T-helper 17 cell (primary cell): ENCODE results near the gene TPCN1. TPM values are rescaled to one million over a fixed set of nuclear protein-coding genes. Genes with fewer than 3 reads are reported as not detected.
"Not testable (repeated sequence)": the region's sequence is repeated elsewhere in the genome, so short reads cannot be mapped to it uniquely, and the experiment has no call there.

Source experiments
- ATAC-seq: fragments of 150-1000 bp; cut with Tn5 transposase; 2 replicates; pipeline ENCODE4 v1.10.0; 2021; ENCODE audit warnings: mild to moderate bottlenecking, moderate library complexity
- DNase-seq, 3 donors: peaks; one replicate each; pipeline versions ENCODE4 v3.0.0 to v3.0.0-alpha.2; 2020 to 2021
- H3K9me3 ChIP-seq: one replicate; pipeline ENCODE4 v1.7.0; 2013; ENCODE audit warnings: low read length, mild to moderate bottlenecking; ENCODE audit not compliant: control insufficient read depth, poor library complexity, severe bottlenecking
- H3K27ac Mint-ChIP-seq: one replicate; pipeline ENCODE4 v1.8.0; 2022; ENCODE audit warnings: mild to moderate bottlenecking, moderate library complexity, mixed read lengths
- H3K27me3 Mint-ChIP-seq: one replicate; pipeline ENCODE4 v1.8.0; 2022; ENCODE audit warnings: mixed read lengths
- H3K36me3 Mint-ChIP-seq: one replicate; pipeline ENCODE4 v1.8.0; 2022; ENCODE audit warnings: low read depth, mixed read lengths
- H3K4me1 Mint-ChIP-seq: one replicate; pipeline ENCODE4 v1.8.0; 2022; ENCODE audit warnings: mild to moderate bottlenecking, mixed read lengths
- H3K4me3 Mint-ChIP-seq: one replicate; pipeline ENCODE4 v1.8.0; 2022; ENCODE audit warnings: mild to moderate bottlenecking, moderate library complexity, mixed read lengths
- total RNA-seq, 4 donors: library from RNA in 2 of 4; stranded (reverse) in 2 of 4; gene quantifications; one replicate each; pipeline ENCODE4 v1.2.3 and lab custom pipeline; 2022 to 2026

The TPCN1 gene
- total RNA-seq, 2 donors from 2014 or later = 39.9 to 59.0 TPM

- H3K27ac Mint-ChIP-seq = no peak overlapping the region
- H3K4me3 Mint-ChIP-seq = no peak overlapping the region
- no peaks in the 10 kb centered on the region for H3K36me3 Mint-ChIP-seq
- no peaks in the 10 kb centered on the region for H3K27me3 Mint-ChIP-seq
- no peak for ATAC-seq
- no peaks in the 10 kb centered on the region for H3K9me3 ChIP-seq
- no peak for DNase-seq
- peaks cover 4% of the 10 kb centered on the region for H3K4me1 Mint-ChIP-seq
Measured at GRCh38 chr12:113201187-113202177, 19.8 kb upstream of the TPCN1 start.

GRCh38 chr12:113202300-113203075 lies 18.8 kb upstream of the TPCN1 start:
- ATAC-seq = no peak
- no peak overlapping the region for H3K4me3 Mint-ChIP-seq
- no peaks in the 10 kb centered on the region for H3K9me3 ChIP-seq
- H3K4me1 Mint-ChIP-seq = peaks cover 5% of the 10 kb centered on the region
- DNase-seq = no peak
- no peak overlapping the region for H3K27ac Mint-ChIP-seq
- H3K27me3 Mint-ChIP-seq = no peaks in the 10 kb centered on the region
- no peaks in the 10 kb centered on the region for H3K36me3 Mint-ChIP-seq

DNA sequence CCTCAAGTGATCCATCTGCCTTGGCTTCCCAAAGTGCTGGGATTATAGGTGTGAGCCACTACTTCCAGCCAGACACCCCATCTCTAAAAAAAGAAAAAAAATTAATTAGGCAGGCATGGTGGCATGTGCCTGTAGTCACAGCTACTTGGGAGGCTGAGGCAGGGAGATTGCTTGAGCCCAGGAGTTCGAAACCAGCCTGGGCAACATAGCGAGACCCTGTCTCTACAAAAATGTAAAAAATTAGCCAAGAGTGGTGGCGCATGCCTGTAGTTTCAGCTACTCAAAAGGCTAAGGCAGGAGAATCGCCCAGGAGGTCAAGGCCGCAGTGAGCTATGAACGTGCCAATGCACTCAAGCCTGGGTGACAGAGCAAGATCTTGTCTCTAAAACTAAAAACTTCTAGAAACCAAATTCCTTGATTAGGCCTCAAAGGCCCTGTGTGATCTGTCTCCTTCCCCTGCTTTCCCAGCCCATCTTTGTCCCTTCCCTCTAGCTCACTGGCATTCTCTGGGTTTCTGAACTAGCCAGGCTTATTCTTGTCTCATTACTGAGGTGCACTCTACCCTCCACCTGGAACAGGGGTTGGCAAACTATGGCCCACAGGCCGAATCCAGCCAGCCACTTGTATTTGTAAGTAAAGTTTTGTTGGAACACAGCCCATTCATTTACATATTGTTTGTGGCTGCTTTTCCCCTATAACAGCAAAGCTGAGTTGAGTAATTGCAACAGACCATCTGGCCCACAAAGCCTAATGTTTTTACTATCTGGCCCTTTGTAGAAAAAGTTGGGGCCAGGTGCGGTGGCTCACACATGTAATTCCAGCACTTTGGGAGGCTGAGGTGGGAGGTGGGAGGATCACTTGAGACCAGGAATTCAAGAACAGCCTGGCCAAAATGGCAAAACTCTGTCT lies 17.2 kb upstream of the TPCN1 start:
- DNase-seq (no peak), ATAC-seq (no peak)
- Mint-ChIP-seq H3K27me3 (no peaks in the 10 kb centered on the region), H3K4me1 (peaks cover 14% of the 10 kb centered on the region), H3K36me3 (no peaks in the 10 kb centered on the region), H3K27ac (no peak overlapping the region), H3K4me3 (no peak overlapping the region)
- no peaks in the 10 kb centered on the region for H3K9me3 ChIP-seq

- Mint-ChIP-seq H3K4me3 (no peak overlapping the region), H3K27ac (no peak overlapping the region), H3K36me3 (no peaks in the 10 kb centered on the region), H3K4me1 (peaks cover 17% of the 10 kb centered on the region), H3K27me3 (no peaks in the 10 kb centered on the region)
- no peaks in the 10 kb centered on the region for H3K9me3 ChIP-seq
- no peak for ATAC-seq
- no peak for DNase-seq
Measured at GRCh38 chr12:113204804-113205203, 16.5 kb upstream of the TPCN1 start.

- Mint-ChIP-seq H3K27ac (peak overlapping the region; percentile 95), H3K4me1 (peaks cover 24% of the 10 kb centered on the region)
- not testable (repeated sequence) for H3K9me3 ChIP-seq, DNase-seq, H3K36me3 Mint-ChIP-seq, H3K27me3 Mint-ChIP-seq, ATAC-seq, H3K4me3 Mint-ChIP-seq
Measured at GRCh38 chr12:113206802-113207201, 14.5 kb upstream of the TPCN1 start.

GRCh38 chr12:113207613-113208040 lies 13.6 kb upstream of the TPCN1 start:
- peak overlapping the region; percentile 89 for H3K4me3 Mint-ChIP-seq
- DNase-seq = no peak
- H3K9me3 ChIP-seq = no peaks in the 10 kb centered on the region
- no peaks in the 10 kb centered on the region for H3K27me3 Mint-ChIP-seq
- peaks cover 24% of the 10 kb centered on the region for H3K4me1 Mint-ChIP-seq
- H3K36me3 Mint-ChIP-seq = no peaks in the 10 kb centered on the region
- ATAC-seq = peak; percentile 35
- H3K27ac Mint-ChIP-seq = peak overlapping the region; percentile 95

GRCh38 chr12:113208041-113208934 lies 13.0 kb upstream of the TPCN1 start:
- no peaks in the 10 kb centered on the region for H3K9me3 ChIP-seq
- Mint-ChIP-seq H3K27ac (peak overlapping the region; percentile 95), H3K4me1 (peaks cover 24% of the 10 kb centered on the region), H3K4me3 (peak overlapping the region; percentile 89), H3K27me3 (no peaks in the 10 kb centered on the region), H3K36me3 (no peaks in the 10 kb centered on the region)
- peak in 2 of 3 donors; percentile 37 to 40 for DNase-seq
- peak; percentile 79 for ATAC-seq

GRCh38 chr12:113211160-113211559 lies 10.1 kb upstream of the TPCN1 start:
- Mint-ChIP-seq H3K36me3 (no peaks in the 10 kb centered on the region), H3K27me3 (no peaks in the 10 kb centered on the region), H3K4me1 (peaks cover 32% of the 10 kb centered on the region), H3K4me3 (no peak overlapping the region), H3K27ac (no peak overlapping the region)
- H3K9me3 ChIP-seq = no peaks in the 10 kb centered on the region
- no peak for DNase-seq
- no peak for ATAC-seq

DNA sequence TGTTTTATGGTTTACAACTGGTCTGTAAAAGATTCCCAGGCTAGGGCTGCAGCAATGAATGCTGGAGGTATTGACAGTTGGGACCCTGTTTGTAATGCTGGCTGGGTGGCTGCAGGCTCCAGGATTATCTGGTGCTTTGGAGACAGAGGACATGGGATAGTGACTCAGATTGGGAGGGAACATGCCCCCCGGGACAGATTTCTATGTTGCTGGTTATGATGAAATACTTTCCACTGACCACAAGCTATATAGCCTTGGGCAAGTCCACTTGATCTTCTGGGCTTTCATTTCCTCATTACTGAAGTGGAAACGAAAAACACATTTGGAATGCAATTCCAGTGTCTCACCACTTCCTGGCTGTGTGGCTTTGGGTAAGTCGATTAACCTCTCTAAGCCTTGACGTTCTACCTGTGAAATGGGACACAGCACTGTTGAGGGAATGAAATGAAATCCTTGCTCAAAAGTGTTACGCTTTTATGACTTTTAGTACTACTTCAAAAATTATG lies 6.3 kb upstream of the TPCN1 start:
- Mint-ChIP-seq H3K4me3 (no peak overlapping the region), H3K27ac (no peak overlapping the region), H3K27me3 (no peaks in the 10 kb centered on the region), H3K4me1 (peaks cover 18% of the 10 kb centered on the region), H3K36me3 (no peaks in the 10 kb centered on the region)
- H3K9me3 ChIP-seq = no peaks in the 10 kb centered on the region
- DNase-seq = no peak
- peak; percentile 25 for ATAC-seq

DNA sequence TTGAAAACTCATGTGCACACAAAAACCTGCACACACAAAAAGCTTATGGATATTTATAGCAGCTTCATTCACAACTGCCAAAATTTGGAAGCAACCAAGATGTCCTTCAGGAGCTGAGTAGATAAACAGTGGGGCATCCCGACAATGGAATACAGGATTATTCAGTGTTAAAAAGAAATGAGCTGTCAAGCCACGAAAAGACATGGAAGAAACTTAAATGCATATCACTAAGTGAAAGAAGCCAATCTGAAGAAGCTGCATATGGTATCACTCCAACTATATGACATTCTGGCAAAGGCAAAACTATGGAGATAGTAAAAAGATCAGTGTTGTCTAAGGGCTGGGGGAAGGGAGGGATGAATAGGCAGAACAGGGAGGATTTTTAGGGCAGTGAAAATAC lies 5.2 kb upstream of the TPCN1 start:
- H3K27me3 Mint-ChIP-seq = no peaks in the 10 kb centered on the region

GRCh38 chr12:113220593-113221180 lies 577 bp upstream of the TPCN1 start:
- H3K36me3 Mint-ChIP-seq = no peaks in the 10 kb centered on the region
- no peak for ATAC-seq
- peak overlapping the region; percentile 94 for H3K27ac Mint-ChIP-seq
- H3K4me1 Mint-ChIP-seq = peaks cover 26% of the 10 kb centered on the region
- H3K9me3 ChIP-seq = no peaks in the 10 kb centered on the region
- peak overlapping the region; percentile 99 for H3K4me3 Mint-ChIP-seq
- no peak for DNase-seq
- no peaks in the 10 kb centered on the region for H3K27me3 Mint-ChIP-seq

More for the DNA sequence above, 5.2 kb upstream of the TPCN1 start:
- no peaks in the 10 kb centered on the region for H3K9me3 ChIP-seq
- no peak for ATAC-seq
- H3K4me1 Mint-ChIP-seq = peaks cover 17% of the 10 kb centered on the region
- H3K27ac Mint-ChIP-seq = no peak overlapping the region
- no peak for DNase-seq
- H3K36me3 Mint-ChIP-seq = no peaks in the 10 kb centered on the region
- no peak overlapping the region for H3K4me3 Mint-ChIP-seq
